A673 (cell line): Measurements from ENCODE around the gene COL9A2.

ENCODE experiments used
- CTCF ChIP-seq: fragments of 300-800, 200-600 bp; sonication (generic); conservative IDR thresholded peaks from 2 replicates; pipeline ENCODE4 v1.5.1; 2017; ENCODE audit warnings: low read depth, mild to moderate bottlenecking, antibody characterized with exemption, low read length, moderate library complexity, mixed read lengths
- EZH2 ChIP-seq: fragments of 200-600 bp; sonication (generic); IDR thresholded peaks from 2 replicates; pipeline ENCODE4 v1.6.1; 2017; ENCODE audit warnings: borderline replicate concordance, low read depth, mild to moderate bottlenecking, mixed read lengths, antibody characterized with exemption, low read length; ENCODE audit not compliant: poor library complexity, severe bottlenecking

- TF ChIP-seq EZH2 (no peak), CTCF (no peak)
Measured at GRCh38 chr1:40265298-40265697, 51.8 kb downstream of the COL9A2 start.
